HepG2 (cell line): Measurements from ENCODE around the gene FAM131A. TPM values are rescaled to one million over a fixed set of nuclear protein-coding genes. Genes with fewer than 3 reads are reported as not detected.

Experiments used
- ATAC-seq: fragments of 200-7000 bp; cut with Tn5 transposase; 3 replicates; pipeline ENCODE4 v1.9.1; 2020; ENCODE audit warnings: mild to moderate bottlenecking, moderate library complexity
- BruUV-seq: library from RNA; stranded (reverse); fragments of 400-500 nt; replicated peaks from 2 replicates; lab custom pipeline; 2021; lab: Mats Ljungman, UMichigan
- CTCF ChIA-PET: fragments of 300-600 bp; formaldehyde crosslinking; extraction: SDS; loops from one replicate; lab custom pipeline; 2021; ENCODE audit warnings: low total read pairs, inconsistent platforms, low intra/inter-chr PET ratio; lab: Yijun Ruan, JAX
- POLR2A ChIA-PET: fragments of 350-600 bp; sonication (Branson Sonifier 250); formaldehyde crosslinking; loops from one replicate; lab custom pipeline; 2020; ENCODE audit warnings: antibody characterized with exemption, inconsistent platforms; lab: Yijun Ruan, JAX
- DNase-seq: peaks from one replicate; pipeline ENCODE4 v3.0.0-alpha.2; 2015; ENCODE audit warnings: low spot score
- FAIRE-seq: peaks from 3 replicates; lab custom pipeline; 2011; peaks lifted over from hg19 to GRCh38; lab: Jason Lieb, UNC
- H2AFZ ChIP-seq: one replicate; pipeline ENCODE4 v1.6.1; 2011; ENCODE audit warnings: low read length, inconsistent platforms
- H3K27ac ChIP-seq: fragments of 300-600 bp; 3 replicates; pipeline ENCODE4 v1.8.0; 2011; ENCODE audit warnings: mixed run types, mild to moderate bottlenecking, mixed read lengths, low read length, inconsistent platforms; ENCODE audit not compliant: insufficient read depth; ENCODE audit errors: extremely low read length
- H3K27me3 ChIP-seq, 2 experiments: fragments of 200-600 bp in 1 of 2; 2 replicates in 1 of 2; 3 replicates in 1 of 2; pipeline versions ENCODE4 v1.6.0 to v1.8.0; 2011; ENCODE audit warnings: low read length in 2 of 2, mild to moderate bottlenecking in 2 of 2, moderate library complexity in 2 of 2, inconsistent platforms in 1 of 2; ENCODE audit not compliant: insufficient read depth in 2 of 2, control insufficient read depth in 1 of 2
- H3K36me3 ChIP-seq, 2 experiments: fragments of 200-600 bp in 1 of 2; replicated peaks in 1 of 2; 2 replicates in 1 of 2; 3 replicates in 1 of 2; pipeline versions ENCODE4 v1.5.1 to v1.8.0; 2011; ENCODE audit warnings: low read length in 2 of 2, inconsistent platforms in 1 of 2; ENCODE audit not compliant: insufficient read depth in 2 of 2, control insufficient read depth in 1 of 2
- H3K4me1 ChIP-seq: 2 replicates; pipeline ENCODE4 v1.5.1; 2012; ENCODE audit warnings: low read length, inconsistent platforms; ENCODE audit not compliant: insufficient read depth
- H3K4me2 ChIP-seq: 2 replicates; pipeline ENCODE4 v1.6.0; 2011; ENCODE audit warnings: low read depth, low read length, inconsistent platforms
- H3K4me3 ChIP-seq, 3 experiments: fragments of 200-600 bp in 1 of 3; sonication (generic), shearing (Covaris generic) in 1 of 3; replicated peaks in 1 of 3; 2 replicates each; pipeline ENCODE4 v1.5.1; 2011 to 2016; ENCODE audit warnings: low read length in 3 of 3, inconsistent platforms in 2 of 3, low read depth in 2 of 3, mild to moderate bottlenecking in 2 of 3, control low read depth in 1 of 3, mixed read lengths in 1 of 3; ENCODE audit not compliant: insufficient read depth in 1 of 3
- H3K79me2 ChIP-seq: one replicate; pipeline ENCODE4 v1.6.1; 2011; ENCODE audit warnings: low read length, inconsistent platforms; ENCODE audit not compliant: insufficient read depth
- H3K9ac ChIP-seq: 2 replicates; pipeline ENCODE4 v1.6.0; 2011; ENCODE audit warnings: mild to moderate bottlenecking, low read depth, low read length, inconsistent platforms; ENCODE audit not compliant: insufficient read depth
- H3K9me3 ChIP-seq: 2 replicates; pipeline ENCODE4 v1.5.1; 2012; ENCODE audit warnings: mild to moderate bottlenecking, low read length
- H4K20me1 ChIP-seq: 2 replicates; pipeline ENCODE4 v1.6.0; 2011; ENCODE audit warnings: inconsistent platforms, mild to moderate bottlenecking, low read length, moderate library complexity; ENCODE audit not compliant: insufficient read depth
- ETV6 ChIP-seq: sonication (generic); formaldehyde crosslinking; conservative IDR thresholded peaks from 2 replicates; pipeline ENCODE4 v1.4.0; 2020; ENCODE audit warnings: missing genetic modification reagents
- MAFK ChIP-seq, 2 experiments: IDR thresholded peaks in 1 of 2; conservative IDR thresholded peaks in 1 of 2; 2 replicates each; pipeline ENCODE4 v1.6.1; 2011; ENCODE audit warnings: improper control_type of control experiment in 2 of 2, low read length in 2 of 2
- MIER2 ChIP-seq: IDR thresholded peaks from 2 replicates; pipeline ENCODE4 v1.6.1; 2016; ENCODE audit warnings: missing biosample characterization, missing genetic modification reagents
- PITX1 ChIP-seq: sonication (generic); formaldehyde crosslinking; IDR thresholded peaks from 2 replicates; pipeline ENCODE4 v1.5.1; 2020; ENCODE audit warnings: mild to moderate bottlenecking, missing genetic modification reagents
- ZFP82 ChIP-seq: sonication (generic); formaldehyde crosslinking; IDR thresholded peaks from 2 replicates; pipeline ENCODE4 v1.5.1; 2020; ENCODE audit warnings: mild to moderate bottlenecking, missing genetic modification reagents, borderline replicate concordance
- ZNF652 ChIP-seq: IDR thresholded peaks from 2 replicates; pipeline ENCODE4 v1.6.1; 2016; ENCODE audit warnings: low read depth, borderline replicate concordance
- ZNF850 ChIP-seq: sonication (generic); formaldehyde crosslinking; conservative IDR thresholded peaks from 2 replicates; pipeline ENCODE4 v1.9.0; 2021; ENCODE audit warnings: mild to moderate bottlenecking, missing genetic modification reagents
- WGBS: methylation state at CpG from one replicate; pipeline ENCODE4 v1.1.6; 2017; ENCODE audit warnings: low lambda C conversion rate; 5-methylcytosine and 5-hydroxymethylcytosine counted together
- in situ Hi-C: cut with HindIII; loops from 2 replicates; pipeline ENCODE4 v1.10.0; 2017; ENCODE audit warnings: low pct_unique_long_range_greater_than_20kb; ENCODE audit not compliant: extremely low pct_ligation_motif_present
- intact Hi-C: fragments of 100-400 bp; cut with micrococcal nuclease; formaldehyde crosslinking; loops from one replicate; pipeline ENCODE4 v1.10.0; 2022; ENCODE audit not compliant: unreplicated experiment
- polyA plus RNA-seq, 8 experiments: library from polyadenylated mRNA; depleted of rRNA in 3 of 8; stranded (reverse) in 7 of 8; unstranded in 1 of 8; fragments of >200 nt; fragmentation: Illumina TruSeq in 4 of 8; extraction: Trizol in 4 of 8; gene quantifications; 2 replicates each; pipeline versions ENCODE4 v1.2.1 to v1.2.3, GENCODE V29; 2011 to 2016; ENCODE audit warnings: low read depth in 4 of 8, missing spikeins in 1 of 8, mixed read lengths in 1 of 8; ENCODE audit not compliant: insufficient read depth in 1 of 8
- total RNA-seq, 5 experiments: library from RNA; depleted of rRNA; stranded (reverse); fragments of >200 nt; fragmentation: Illumina TruSeq; extraction: Trizol; gene quantifications; 2 replicates each; pipeline ENCODE4 v1.2.3, GENCODE V29; 2016; ENCODE audit warnings: low read depth in 1 of 5
- TF ChIP-seq, protein P1 (sequence below): fragments of 450-650 bp; IDR thresholded peaks from 2 replicates; pipeline ENCODE4 v1.6.1; 2017; ENCODE audit warnings: mild to moderate bottlenecking

Gene FAM131A
- total and polyA plus RNA-seq, 2 of the 13 experiments (the other 11 are each of a cell fraction or from before 2014, with no cell fraction given) = 9.2 to 9.3 TPM

DNA sequence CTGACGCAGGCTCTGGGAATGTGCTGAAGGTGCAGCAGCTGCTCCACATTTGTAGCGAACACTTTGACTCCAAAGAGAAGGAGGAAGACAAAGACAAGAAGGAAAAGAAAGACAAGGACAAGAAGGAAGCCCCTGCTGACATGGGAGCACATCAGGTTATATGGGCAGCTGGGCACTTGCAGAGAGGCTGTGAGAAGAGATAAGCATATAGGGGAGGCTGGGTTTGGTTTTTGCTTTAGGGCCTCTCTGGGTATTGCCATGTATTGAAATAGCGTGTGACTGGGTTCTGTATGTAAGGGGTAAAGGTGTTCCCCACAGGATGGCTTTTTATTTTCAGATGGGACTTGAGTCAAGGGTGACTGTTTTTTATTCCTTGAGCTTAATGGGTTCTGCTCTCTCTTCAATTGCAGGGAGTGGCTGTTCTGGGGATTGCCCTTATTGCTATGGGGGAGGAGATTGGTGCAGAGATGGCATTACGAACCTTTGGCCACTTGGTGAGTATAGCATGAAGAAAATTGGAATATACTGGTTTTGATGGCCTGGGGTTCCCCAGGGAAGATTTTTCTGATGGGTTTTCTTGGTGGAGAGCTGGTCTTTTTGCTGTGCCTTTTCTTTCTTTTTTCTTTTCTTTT lies 30.9 kb upstream of the FAM131A start:
- H3K27ac ChIP-seq = no peak overlapping the region
- no peak overlapping the region for H2AFZ ChIP-seq
- 98% methylated on average over 4 of the region's 4 CpGs for WGBS
- intact Hi-C loops (no loop called here), in situ Hi-C loops (no loop called here)
- H3K4me1 ChIP-seq = 0 out of 2 replicates have a peak, but pooled peaks cover 5% of the 10 kb centered on the region
- H3K79me2 ChIP-seq = peaks cover 4% of the 10 kb centered on the region
- peaks cover 32 to 76% of the 10 kb centered on the region in 2 experiments for H3K36me3 ChIP-seq
- ChIA-PET CTCF (no interaction called here), POLR2A (no interaction called here)
- BruUV-seq = no TSS peak
- no peaks in the 10 kb centered on the region; a peak in 1 of 5 replicates for H3K27me3 ChIP-seq
- no peaks in the 10 kb centered on the region for H4K20me1 ChIP-seq
- FAIRE-seq = no peak
- no peak overlapping the region for H3K9ac ChIP-seq
- no peak overlapping the region for H3K4me2 ChIP-seq
- no peaks in the 10 kb centered on the region for H3K9me3 ChIP-seq
- TF ChIP-seq MAFK (conservative IDR thresholded peaks at IDR 0.05 in 1 of 2, IDR thresholded peaks at IDR 0.05 in 1 of 2; ENCODE audit: low read length in 2 of 2) (no peak), ZFP82 (CRISPR knock-in tag) (no peak), MIER2 (CRISPR knock-in tag) (no peak), ZNF850 (CRISPR knock-in tag) (no peak), PITX1 (no peak), ETV6 (CRISPR knock-in tag) (no peak), ZNF652 (no peak)
- TF ChIP-seq, protein P1, sequence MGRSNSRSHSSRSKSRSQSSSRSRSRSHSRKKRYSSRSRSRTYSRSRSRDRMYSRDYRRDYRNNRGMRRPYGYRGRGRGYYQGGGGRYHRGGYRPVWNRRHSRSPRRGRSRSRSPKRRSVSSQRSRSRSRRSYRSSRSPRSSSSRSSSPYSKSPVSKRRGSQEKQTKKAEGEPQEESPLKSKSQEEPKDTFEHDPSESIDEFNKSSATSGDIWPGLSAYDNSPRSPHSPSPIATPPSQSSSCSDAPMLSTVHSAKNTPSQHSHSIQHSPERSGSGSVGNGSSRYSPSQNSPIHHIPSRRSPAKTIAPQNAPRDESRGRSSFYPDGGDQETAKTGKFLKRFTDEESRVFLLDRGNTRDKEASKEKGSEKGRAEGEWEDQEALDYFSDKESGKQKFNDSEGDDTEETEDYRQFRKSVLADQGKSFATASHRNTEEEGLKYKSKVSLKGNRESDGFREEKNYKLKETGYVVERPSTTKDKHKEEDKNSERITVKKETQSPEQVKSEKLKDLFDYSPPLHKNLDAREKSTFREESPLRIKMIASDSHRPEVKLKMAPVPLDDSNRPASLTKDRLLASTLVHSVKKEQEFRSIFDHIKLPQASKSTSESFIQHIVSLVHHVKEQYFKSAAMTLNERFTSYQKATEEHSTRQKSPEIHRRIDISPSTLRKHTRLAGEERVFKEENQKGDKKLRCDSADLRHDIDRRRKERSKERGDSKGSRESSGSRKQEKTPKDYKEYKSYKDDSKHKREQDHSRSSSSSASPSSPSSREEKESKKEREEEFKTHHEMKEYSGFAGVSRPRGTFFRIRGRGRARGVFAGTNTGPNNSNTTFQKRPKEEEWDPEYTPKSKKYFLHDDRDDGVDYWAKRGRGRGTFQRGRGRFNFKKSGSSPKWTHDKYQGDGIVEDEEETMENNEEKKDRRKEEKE = no peak
- ATAC-seq = no peak
- no peak overlapping the region for H3K4me3 ChIP-seq
- no peak for DNase-seq
